Keratinocyte (primary cell): Measurements from ENCODE around the gene DPYSL4.
"Not testable (repeated sequence)": the region's sequence is repeated elsewhere in the genome, so short reads cannot be mapped to it uniquely, and the experiment has no call there.

Source experiments
- CTCF ChIP-seq, 3 experiments: IDR thresholded peaks in 1 of 3; conservative IDR thresholded peaks in 1 of 3; optimal IDR thresholded peaks in 1 of 3; 2 replicates in 2 of 3; 3 replicates in 1 of 3; pipeline versions ENCODE3 to v1.5.1; 2011; ENCODE audit warnings: low read length in 3 of 3, mild to moderate bottlenecking in 3 of 3, moderate library complexity in 2 of 3, control low read depth in 1 of 3, inconsistent platforms in 1 of 3; ENCODE audit not compliant: insufficient read depth in 2 of 3; ENCODE audit errors: extremely low read depth in 1 of 3
- EZH2 ChIP-seq: IDR thresholded peaks from one replicate; pipeline ENCODE4 v1.6.1; 2012; ENCODE audit warnings: inconsistent platforms, mild to moderate bottlenecking, low read length, moderate library complexity

- not testable (repeated sequence) for TF ChIP-seq CTCF (optimal IDR thresholded peaks at IDR 0.05 in 1 of 3, IDR thresholded peaks at IDR 0.05 in 1 of 3, conservative IDR thresholded peaks at IDR 0.05 in 1 of 3; ENCODE audit: extremely low read depth in 1 of 3, insufficient read depth in 2 of 3, low read length in 3 of 3); EZH2
Measured at GRCh38 chr10:132160231-132160630, 26.5 kb upstream of the DPYSL4 start.
